Measurements from ENCODE around the gene NFIC.

- TF ChIP-seq CTCF (IDR thresholded peaks at IDR 0.05): peak; percentile 46 to 69 (median 54)
- no peak for TF ChIP-seq POLR2A (IDR thresholded peaks at IDR 0.05)
Measured at GRCh38 chr19:3324405-3324856, 42.0 kb upstream of the NFIC start.
